PFSK-1 (cell line): ENCODE results near the gene RAMP2.

Experiments
- POLR2AphosphoS5 ChIP-seq: IDR thresholded peaks from 2 replicates; pipeline ENCODE4 v1.6.1; 2012; ENCODE audit warnings: low read depth, mild to moderate bottlenecking, control low read depth, low read length, moderate library complexity
- REST ChIP-seq, 2 experiments: IDR thresholded peaks; 2 replicates each; pipeline versions ENCODE4 v1.6.1 to v1.8.0; 2011 to 2012; ENCODE audit warnings: low read depth in 2 of 2, low read length in 2 of 2, control low read depth in 1 of 2, inconsistent platforms in 1 of 2, mild to moderate bottlenecking in 1 of 2, moderate library complexity in 1 of 2; ENCODE audit not compliant: insufficient read depth in 1 of 2
- SIN3A ChIP-seq: IDR thresholded peaks from 2 replicates; pipeline ENCODE4 v1.6.1; 2012; ENCODE audit warnings: mild to moderate bottlenecking, low read length, moderate library complexity, borderline replicate concordance; ENCODE audit not compliant: insufficient read depth

GRCh38 chr17:42754782-42755181 is 6.2 kb upstream of the RAMP2 start:
- TF ChIP-seq REST (IDR thresholded peaks at IDR 0.05; ENCODE audit: insufficient read depth in 1 of 2, low read depth in 2 of 2, low read length in 2 of 2) (no peak), SIN3A (no peak), POLR2AphosphoS5 (no peak)
